HEK293 (cell line): ENCODE results near the gene DNHD1.

ENCODE experiments used
- CTCF ChIA-PET: fragments of 350-600 bp; formaldehyde crosslinking; extraction: SDS; loops from one replicate; lab custom pipeline; 2021; ENCODE audit warnings: antibody characterized with exemption; lab: Yijun Ruan, JAX
- POLR2A ChIA-PET: fragments of 300-600 bp; formaldehyde crosslinking; extraction: SDS; loops from one replicate; lab custom pipeline; 2020; ENCODE audit warnings: antibody characterized with exemption, inconsistent platforms; lab: Yijun Ruan, JAX
- H3K27ac ChIP-seq: fragments of 200-500 bp; sonication (Bioruptor generic); 2 replicates; pipeline ENCODE4 v1.5.1; 2014; ENCODE audit warnings: low read depth, low read length, control low read depth, inconsistent platforms; ENCODE audit errors: extremely low read depth
- H3K36me3 ChIP-seq, 2 experiments: fragments of 200-500 bp in 1 of 2; sonication (Bioruptor generic) in 1 of 2; 1 replicate in 1 of 2; 2 replicates in 1 of 2; pipeline ENCODE4 v1.5.1; 2014 to 2017; ENCODE audit warnings: inconsistent platforms in 2 of 2, low read length in 2 of 2; ENCODE audit not compliant: control insufficient read depth in 2 of 2, insufficient read depth in 1 of 2
- H3K4me1 ChIP-seq: fragments of 200-500 bp; sonication (Bioruptor generic); 2 replicates; pipeline ENCODE4 v1.5.1; 2014; ENCODE audit warnings: mild to moderate bottlenecking, low read length, inconsistent platforms; ENCODE audit not compliant: control insufficient read depth, insufficient read depth
- H3K4me3 ChIP-seq: 2 replicates; pipeline ENCODE4 v1.5.1; 2011; ENCODE audit warnings: low read depth, mild to moderate bottlenecking, control low read depth, low read length, moderate library complexity
- H3K9me3 ChIP-seq: fragments of 200-500 bp; sonication (Bioruptor generic); 2 replicates; pipeline ENCODE4 v1.5.1; 2014; ENCODE audit warnings: low read depth, low read length, inconsistent platforms; ENCODE audit not compliant: control insufficient read depth, insufficient read depth
- IKZF3 ChIP-seq: fragments of 450-650 bp; IDR thresholded peaks from 2 replicates; pipeline ENCODE4 v1.5.0; 2018; ENCODE audit warnings: missing biosample characterization, mild to moderate bottlenecking, missing genetic modification characterization, moderate library complexity
- MYNN ChIP-seq: fragments of 450-650 bp; formaldehyde crosslinking; IDR thresholded peaks from 2 replicates; pipeline ENCODE4 v1.5.1; 2016; ENCODE audit warnings: missing biosample characterization, missing genetic modification characterization, borderline replicate concordance
- ZBTB11 ChIP-seq: fragments of 450-650 bp; formaldehyde crosslinking; conservative IDR thresholded peaks from 2 replicates; pipeline ENCODE4 v1.5.1; 2016; ENCODE audit warnings: low read depth, missing biosample characterization, missing genetic modification characterization
- ZFP69B ChIP-seq: fragments of 450-650 bp; formaldehyde crosslinking; IDR thresholded peaks from 2 replicates; pipeline ENCODE4 v1.5.1; 2016; ENCODE audit warnings: missing biosample characterization, missing genetic modification characterization
- ZIC2 ChIP-seq: fragments of 450-650 bp; formaldehyde crosslinking; IDR thresholded peaks from 2 replicates; pipeline ENCODE4 v1.5.1; 2016; ENCODE audit warnings: missing biosample characterization, missing genetic modification characterization
- ZNF114 ChIP-seq: fragments of 450-650 bp; formaldehyde crosslinking; IDR thresholded peaks from 2 replicates; pipeline ENCODE4 v1.5.0; 2017; ENCODE audit warnings: missing biosample characterization, missing genetic modification characterization
- ZNF561 ChIP-seq: fragments of 450-650 bp; IDR thresholded peaks from 2 replicates; pipeline ENCODE4 v1.5.1; 2018; ENCODE audit warnings: missing biosample characterization, missing genetic modification characterization, borderline replicate concordance
- ZNF623 ChIP-seq: fragments of 450-650 bp; formaldehyde crosslinking; IDR thresholded peaks from 2 replicates; pipeline ENCODE4 v1.5.1; 2016; ENCODE audit warnings: missing biosample characterization, missing genetic modification characterization
- ZNF704 ChIP-seq: fragments of 450-650 bp; formaldehyde crosslinking; IDR thresholded peaks from 2 replicates; pipeline ENCODE4 v1.5.1; 2016; ENCODE audit warnings: missing biosample characterization, missing genetic modification characterization
- ZNF768 ChIP-seq: fragments of 450-650 bp; formaldehyde crosslinking; IDR thresholded peaks from 2 replicates; pipeline ENCODE4 v1.5.1; 2018; ENCODE audit warnings: missing biosample characterization, mild to moderate bottlenecking, missing genetic modification characterization
- TF ChIP-seq, protein P1 (sequence below): fragments of 450-650 bp; formaldehyde crosslinking; conservative IDR thresholded peaks from 2 replicates; pipeline ENCODE4 v1.5.1; 2016; ENCODE audit warnings: low read depth, missing biosample characterization, missing genetic modification characterization
- TF ChIP-seq, protein P2 (sequence below): fragments of 450-650 bp; formaldehyde crosslinking; IDR thresholded peaks from 2 replicates; pipeline ENCODE4 v1.5.1; 2017; ENCODE audit warnings: missing biosample characterization, missing genetic modification characterization

Gene DNHD1

GRCh38 chr11:6556139-6556949, 59.3 kb downstream of the DNHD1 start (continued):
- TF ChIP-seq ZBTB11 (tag by site-specific recombination), result no peak

- H3K36me3 ChIP-seq, result peaks cover 0 to 10% of the 10 kb centered on the region in 2 experiments; a peak in 1 of 3 replicates
- no peak overlapping the region for H3K4me3 ChIP-seq
- H3K4me1 ChIP-seq, result no peaks in the 10 kb centered on the region
- H3K9me3 ChIP-seq, result no peaks in the 10 kb centered on the region
- POLR2A ChIA-PET, result no interaction called here
- TF ChIP-seq ZNF623 (no peak), ZFP69B (tag by site-specific recombination) (no peak), ZIC2 (tag by site-specific recombination) (no peak), ZNF561 (tag by site-specific recombination) (no peak), ZNF704 (tag by site-specific recombination) (no peak), IKZF3 (tag by site-specific recombination) (no peak), MYNN (tag by site-specific recombination) (no peak), ZNF114 (tag by site-specific recombination) (no peak), ZNF768 (tag by site-specific recombination) (no peak)
- TF ChIP-seq, protein P1, sequence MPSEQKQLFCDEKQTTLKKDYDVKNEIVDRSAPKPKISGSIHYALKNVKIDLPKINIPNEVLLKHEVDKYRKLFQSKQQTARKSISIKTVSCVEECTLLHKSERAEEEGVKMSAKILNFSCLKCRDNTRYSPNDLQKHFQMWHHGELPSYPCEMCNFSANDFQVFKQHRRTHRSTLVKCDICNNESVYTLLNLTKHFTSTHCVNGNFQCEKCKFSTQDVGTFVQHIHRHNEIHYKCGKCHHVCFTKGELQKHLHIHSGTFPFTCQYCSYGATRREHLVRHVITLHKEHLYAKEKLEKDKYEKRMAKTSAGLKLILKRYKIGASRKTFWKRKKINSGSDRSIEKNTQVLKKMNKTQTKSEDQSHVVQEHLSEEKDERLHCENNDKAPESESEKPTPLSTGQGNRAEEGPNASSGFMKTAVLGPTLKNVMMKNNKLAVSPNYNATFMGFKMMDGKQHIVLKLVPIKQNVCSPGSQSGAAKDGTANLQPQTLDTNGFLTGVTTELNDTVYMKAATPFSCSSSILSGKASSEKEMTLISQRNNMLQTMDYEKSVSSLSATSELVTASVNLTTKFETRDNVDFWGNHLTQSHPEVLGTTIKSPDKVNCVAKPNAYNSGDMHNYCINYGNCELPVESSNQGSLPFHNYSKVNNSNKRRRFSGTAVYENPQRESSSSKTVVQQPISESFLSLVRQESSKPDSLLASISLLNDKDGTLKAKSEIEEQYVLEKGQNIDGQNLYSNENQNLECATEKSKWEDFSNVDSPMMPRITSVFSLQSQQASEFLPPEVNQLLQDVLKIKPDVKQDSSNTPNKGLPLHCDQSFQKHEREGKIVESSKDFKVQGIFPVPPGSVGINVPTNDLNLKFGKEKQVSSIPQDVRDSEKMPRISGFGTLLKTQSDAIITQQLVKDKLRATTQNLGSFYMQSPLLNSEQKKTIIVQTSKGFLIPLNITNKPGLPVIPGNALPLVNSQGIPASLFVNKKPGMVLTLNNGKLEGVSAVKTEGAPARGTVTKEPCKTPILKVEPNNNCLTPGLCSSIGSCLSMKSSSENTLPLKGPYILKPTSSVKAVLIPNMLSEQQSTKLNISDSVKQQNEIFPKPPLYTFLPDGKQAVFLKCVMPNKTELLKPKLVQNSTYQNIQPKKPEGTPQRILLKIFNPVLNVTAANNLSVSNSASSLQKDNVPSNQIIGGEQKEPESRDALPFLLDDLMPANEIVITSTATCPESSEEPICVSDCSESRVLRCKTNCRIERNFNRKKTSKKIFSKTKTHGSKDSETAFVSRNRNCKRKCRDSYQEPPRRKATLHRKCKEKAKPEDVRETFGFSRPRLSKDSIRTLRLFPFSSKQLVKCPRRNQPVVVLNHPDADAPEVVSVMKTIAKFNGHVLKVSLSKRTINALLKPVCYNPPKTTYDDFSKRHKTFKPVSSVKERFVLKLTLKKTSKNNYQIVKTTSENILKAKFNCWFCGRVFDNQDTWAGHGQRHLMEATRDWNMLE, result no peak
- TF ChIP-seq, protein P2, sequence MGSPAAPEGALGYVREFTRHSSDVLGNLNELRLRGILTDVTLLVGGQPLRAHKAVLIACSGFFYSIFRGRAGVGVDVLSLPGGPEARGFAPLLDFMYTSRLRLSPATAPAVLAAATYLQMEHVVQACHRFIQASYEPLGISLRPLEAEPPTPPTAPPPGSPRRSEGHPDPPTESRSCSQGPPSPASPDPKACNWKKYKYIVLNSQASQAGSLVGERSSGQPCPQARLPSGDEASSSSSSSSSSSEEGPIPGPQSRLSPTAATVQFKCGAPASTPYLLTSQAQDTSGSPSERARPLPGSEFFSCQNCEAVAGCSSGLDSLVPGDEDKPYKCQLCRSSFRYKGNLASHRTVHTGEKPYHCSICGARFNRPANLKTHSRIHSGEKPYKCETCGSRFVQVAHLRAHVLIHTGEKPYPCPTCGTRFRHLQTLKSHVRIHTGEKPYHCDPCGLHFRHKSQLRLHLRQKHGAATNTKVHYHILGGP (tag by site-specific recombination), result no peak
- TF ChIP-seq, all 188 proteins: peak for 0
- H3K27ac ChIP-seq, result no peak overlapping the region
- CTCF ChIA-PET, result no interaction called here
Observed at GRCh38 chr11:6557063-6557462, 60.0 kb downstream of the DNHD1 start.
